Measurements from ENCODE around the gene SMURF1. TPM values are rescaled to one million over a fixed set of nuclear protein-coding genes. Genes with fewer than 3 reads are reported as not detected.
"Not testable (repeated sequence)": the region's sequence is repeated elsewhere in the genome, so short reads cannot be mapped to it uniquely, and the experiment has no call there.

The SMURF1 gene
- polyA plus RNA-seq, 3 donors from 2014 or later: 0.93 to 2.0 (median 1.2) TPM

DNA sequence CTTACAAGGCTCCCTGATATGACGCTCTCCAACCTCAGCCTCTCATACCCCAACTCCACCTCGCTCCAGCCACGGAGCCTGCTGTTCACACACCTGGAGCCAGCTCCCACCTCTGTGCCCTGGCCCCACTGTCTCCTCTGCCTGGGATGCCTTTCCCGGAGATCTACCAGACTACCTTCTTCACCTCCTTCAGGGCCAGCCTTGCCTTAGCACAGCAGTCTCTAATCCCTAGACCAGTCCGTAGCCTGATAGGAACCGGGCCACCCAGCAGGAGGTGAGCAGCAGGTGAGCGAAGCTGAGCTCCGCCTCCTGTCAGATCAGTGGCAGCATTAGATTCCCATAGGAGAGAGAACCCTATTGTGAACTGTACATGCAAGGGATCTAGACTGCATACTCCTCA is 23.2 kb upstream of the SMURF1 start:
- Mint-ChIP-seq H3K4me1 (no peaks in the 10 kb centered on the region), H3K36me3 (no peaks in the 10 kb centered on the region), H3K9me3 (peaks cover 0 to 2% (median 0%) of the 10 kb centered on the region in 6 donors), H3K27me3 (ENCODE audit: low read depth in 3 of 3) (peaks cover 0 to 2% (median 0%) of the 10 kb centered on the region in 3 donors), H3K4me3 (no peak overlapping the region), H3K27ac (no peak overlapping the region)
- DNase-seq: no peak

DNA sequence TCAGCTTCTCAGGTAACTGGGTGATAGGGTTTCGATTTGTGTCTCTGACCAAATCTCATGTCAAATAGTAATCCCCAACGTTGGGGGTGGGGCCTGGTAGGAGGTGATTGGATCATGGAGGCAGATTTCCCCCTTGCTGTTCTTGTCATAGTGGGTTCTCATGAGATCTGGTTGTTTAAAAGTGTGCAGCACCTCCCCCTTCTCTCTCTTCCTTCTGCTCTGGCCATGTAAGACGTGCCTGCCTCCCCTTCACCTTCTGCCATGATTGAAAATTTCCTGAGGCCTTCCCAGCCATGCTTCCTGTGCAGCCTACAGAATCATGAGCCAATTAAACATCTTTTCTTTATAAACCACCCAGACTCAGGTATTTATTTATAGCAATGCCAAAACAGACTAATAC is 21.9 kb upstream of the SMURF1 start:
- no peak overlapping the region for H3K4me3 Mint-ChIP-seq
- no peaks in the 10 kb centered on the region for H3K4me1 Mint-ChIP-seq
- H3K27ac Mint-ChIP-seq: peak overlapping the region in 1 of 6 donors; percentile 48

DNA sequence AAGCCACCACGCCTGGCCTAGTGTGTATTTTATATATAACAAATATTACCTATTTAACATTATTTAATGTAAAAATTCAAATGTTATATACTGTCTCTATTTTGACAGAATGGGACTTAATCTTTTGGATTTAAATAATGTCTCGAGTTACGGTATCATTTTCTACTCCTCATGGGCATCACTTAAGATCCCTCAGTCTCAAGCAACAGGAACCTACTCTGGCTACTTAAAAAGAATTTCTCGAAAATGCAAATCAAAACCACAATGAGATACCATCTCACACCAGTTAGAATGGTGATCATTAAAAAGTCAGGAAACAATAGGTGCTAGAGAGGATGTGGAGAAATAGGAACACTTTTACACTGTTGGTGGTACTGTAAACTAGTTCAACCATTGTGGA is 19.8 kb upstream of the SMURF1 start:
- not testable (repeated sequence) for H3K36me3 Mint-ChIP-seq; H3K27ac Mint-ChIP-seq; H3K4me3 Mint-ChIP-seq; DNase-seq; H3K4me1 Mint-ChIP-seq; H3K27me3 Mint-ChIP-seq (ENCODE audit: low read depth in 3 of 3); H3K9me3 Mint-ChIP-seq

More for the DNA sequence above, 21.9 kb upstream of the SMURF1 start:
- peaks cover 0 to 2% (median 0%) of the 10 kb centered on the region in 6 donors for H3K9me3 Mint-ChIP-seq
- H3K36me3 Mint-ChIP-seq: no peaks in the 10 kb centered on the region
- no peak for DNase-seq
- peaks cover 0 to 3% (median 2%) of the 10 kb centered on the region in 3 donors for H3K27me3 Mint-ChIP-seq (ENCODE audit: low read depth in 3 of 3)

DNA sequence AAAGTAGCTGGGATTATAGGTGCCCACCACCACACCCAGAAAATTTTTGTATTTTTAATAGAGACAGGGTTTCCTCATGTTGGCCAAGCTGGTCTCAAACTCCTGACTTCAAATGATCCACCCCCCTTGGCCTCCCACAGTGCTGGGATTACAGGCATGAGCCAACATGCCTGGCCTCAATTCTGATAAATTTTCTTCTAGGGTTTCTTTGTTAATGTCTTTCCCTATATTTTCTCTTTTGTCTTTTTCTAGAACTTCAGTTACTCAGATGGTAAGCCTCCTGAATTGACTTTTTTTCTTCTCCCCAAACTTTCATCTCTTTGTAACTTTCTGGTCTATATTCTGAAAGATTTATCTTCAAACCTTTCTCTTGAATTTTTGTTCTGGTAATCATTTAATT is 12.7 kb upstream of the SMURF1 start:
- no peaks in the 10 kb centered on the region for H3K4me1 Mint-ChIP-seq
- no peaks in the 10 kb centered on the region for H3K9me3 Mint-ChIP-seq
- H3K36me3 Mint-ChIP-seq: no peaks in the 10 kb centered on the region
- peaks cover 0 to 14% (median 1%) of the 10 kb centered on the region in 3 donors for H3K27me3 Mint-ChIP-seq (ENCODE audit: low read depth in 3 of 3)
- no peak overlapping the region for H3K4me3 Mint-ChIP-seq
- no peak for DNase-seq
- no peak overlapping the region for H3K27ac Mint-ChIP-seq

DNA sequence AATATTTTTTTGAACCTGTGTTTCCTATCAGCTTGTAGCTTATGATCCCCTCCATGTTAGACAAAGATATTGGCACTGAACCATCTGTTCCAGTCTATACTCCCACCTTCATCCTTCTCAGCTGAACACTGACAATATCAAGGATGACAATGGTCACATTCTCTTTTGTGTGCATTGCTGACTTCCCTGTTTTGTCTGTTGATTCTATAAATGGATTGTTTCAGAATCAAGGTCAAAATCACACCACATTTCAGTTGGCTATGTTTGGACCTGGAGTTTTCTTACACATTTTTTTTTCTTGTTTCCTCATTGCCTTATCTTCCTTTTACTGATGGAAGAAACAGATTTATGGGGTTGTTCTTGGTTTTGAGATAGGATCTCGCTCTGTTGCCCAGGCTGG is 11.3 kb upstream of the SMURF1 start:
- no peaks in the 10 kb centered on the region for H3K4me1 Mint-ChIP-seq
- H3K4me3 Mint-ChIP-seq: no peak overlapping the region
- peaks cover 0 to 14% (median under 1%) of the 10 kb centered on the region in 3 donors for H3K27me3 Mint-ChIP-seq (ENCODE audit: low read depth in 3 of 3)
- H3K9me3 Mint-ChIP-seq: no peaks in the 10 kb centered on the region
- no peak for DNase-seq
- H3K27ac Mint-ChIP-seq: peak overlapping the region in 1 of 6 donors; percentile 41
- no peaks in the 10 kb centered on the region for H3K36me3 Mint-ChIP-seq

DNA sequence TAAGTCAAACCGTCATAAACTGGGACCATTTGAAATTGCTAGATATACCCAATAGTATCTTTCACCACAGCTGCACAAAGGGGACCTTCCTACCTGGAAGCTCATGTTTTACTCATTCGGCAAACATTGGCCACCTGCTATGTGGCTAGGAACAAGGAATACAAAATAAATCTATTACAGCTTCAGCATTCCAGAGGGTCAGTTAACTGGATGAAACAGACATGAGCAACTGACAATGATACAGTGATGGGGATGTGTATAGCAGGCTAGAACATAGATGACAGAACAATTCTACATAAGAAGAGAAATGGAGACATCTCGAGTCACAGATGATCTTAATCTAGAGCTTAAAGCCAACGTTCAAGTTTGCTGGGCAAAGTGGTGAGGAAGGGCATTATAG is 3.1 kb upstream of the SMURF1 start:
- no peaks in the 10 kb centered on the region for H3K36me3 Mint-ChIP-seq
- H3K4me1 Mint-ChIP-seq: peaks cover 18 to 20% of the 10 kb centered on the region in 2 donors
- no peaks in the 10 kb centered on the region for H3K9me3 Mint-ChIP-seq
- H3K4me3 Mint-ChIP-seq: no peak overlapping the region
- no peak overlapping the region for H3K27ac Mint-ChIP-seq
- no peak for DNase-seq
- peaks cover 7 to 16% (median 11%) of the 10 kb centered on the region in 3 donors for H3K27me3 Mint-ChIP-seq (ENCODE audit: low read depth in 3 of 3)

DNA sequence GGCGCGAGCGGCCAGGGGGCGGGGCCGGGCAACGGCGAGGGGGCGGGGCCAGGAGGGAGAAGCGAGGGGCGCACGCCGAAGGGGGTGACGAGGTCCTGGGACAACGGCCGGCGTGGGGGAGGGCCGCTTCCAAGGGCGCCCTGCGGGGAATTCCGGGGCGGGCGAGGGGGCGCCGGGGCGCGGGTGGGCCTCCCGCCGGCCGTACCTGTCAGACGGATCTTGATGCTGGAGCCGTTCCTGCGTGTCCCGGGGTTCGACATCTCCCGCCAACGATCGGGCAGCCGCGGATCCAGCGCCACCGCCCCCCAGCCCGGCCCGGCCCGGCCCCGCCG is 421 bp downstream of the SMURF1 start:
- Mint-ChIP-seq H3K27me3 (ENCODE audit: low read depth in 3 of 3) (peaks cover 7 to 14% (median 13%) of the 10 kb centered on the region in 3 donors), H3K9me3 (no peaks in the 10 kb centered on the region), H3K4me3 (peak overlapping the region; percentile 73 to 89 (median 85)), H3K27ac (peak overlapping the region in 5 of 6 donors; percentile 87 to 98 (median 94)), H3K36me3 (no peaks in the 10 kb centered on the region), H3K4me1 (peaks cover 44 to 53% of the 10 kb centered on the region in 2 donors)
- no peak for DNase-seq

DNA sequence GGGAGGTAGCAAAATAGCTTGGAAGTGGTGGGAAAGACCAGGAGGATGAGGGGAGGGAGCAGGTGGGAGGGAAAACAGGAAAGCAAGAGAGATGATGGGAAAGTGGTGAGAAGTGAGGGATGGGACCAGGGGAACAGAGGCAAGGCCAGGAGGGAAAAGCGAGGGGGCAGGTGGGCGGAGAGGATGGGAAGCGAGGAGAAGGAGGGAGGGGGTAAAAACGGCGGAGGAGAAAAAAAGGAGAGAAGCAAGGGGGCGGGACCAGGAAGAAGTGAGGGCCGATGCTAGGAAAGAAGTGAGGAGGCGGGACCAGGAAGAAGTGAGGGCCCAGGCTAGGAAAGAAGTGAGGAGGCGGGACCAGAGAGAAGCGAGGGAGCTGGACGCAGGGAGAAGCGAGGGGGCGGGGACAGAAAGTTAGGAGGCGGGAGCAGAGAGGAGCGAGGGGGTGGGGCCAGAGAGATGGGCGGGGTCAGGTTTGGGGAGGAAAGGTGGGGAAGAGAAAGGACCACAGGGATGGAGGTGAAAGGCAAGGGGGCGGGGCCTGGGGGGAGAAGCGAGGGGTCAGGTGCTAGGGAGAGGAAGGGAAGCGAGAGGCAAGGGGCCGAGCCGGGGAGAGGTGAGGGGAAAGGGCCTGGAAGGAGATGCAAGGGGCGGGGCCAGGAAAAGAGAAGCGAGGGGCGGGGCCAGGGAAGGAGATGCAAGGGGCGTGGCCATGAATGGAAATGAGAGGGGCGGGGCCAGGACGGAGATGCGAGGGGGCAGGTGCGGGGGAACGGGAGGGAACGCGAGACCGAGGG is 984 bp downstream of the SMURF1 start:
- Mint-ChIP-seq H3K4me1 (peaks cover 46 to 56% of the 10 kb centered on the region in 2 donors), H3K27me3 (ENCODE audit: low read depth in 3 of 3) (peaks cover 7 to 13% (median 13%) of the 10 kb centered on the region in 3 donors), H3K4me3 (peak overlapping the region; percentile 73 to 89 (median 85)), H3K9me3 (no peaks in the 10 kb centered on the region), H3K36me3 (no peaks in the 10 kb centered on the region), H3K27ac (peak overlapping the region; percentile 60 to 98 (median 92))
- DNase-seq: peak; percentile 82 to 84 (median 83)

DNA sequence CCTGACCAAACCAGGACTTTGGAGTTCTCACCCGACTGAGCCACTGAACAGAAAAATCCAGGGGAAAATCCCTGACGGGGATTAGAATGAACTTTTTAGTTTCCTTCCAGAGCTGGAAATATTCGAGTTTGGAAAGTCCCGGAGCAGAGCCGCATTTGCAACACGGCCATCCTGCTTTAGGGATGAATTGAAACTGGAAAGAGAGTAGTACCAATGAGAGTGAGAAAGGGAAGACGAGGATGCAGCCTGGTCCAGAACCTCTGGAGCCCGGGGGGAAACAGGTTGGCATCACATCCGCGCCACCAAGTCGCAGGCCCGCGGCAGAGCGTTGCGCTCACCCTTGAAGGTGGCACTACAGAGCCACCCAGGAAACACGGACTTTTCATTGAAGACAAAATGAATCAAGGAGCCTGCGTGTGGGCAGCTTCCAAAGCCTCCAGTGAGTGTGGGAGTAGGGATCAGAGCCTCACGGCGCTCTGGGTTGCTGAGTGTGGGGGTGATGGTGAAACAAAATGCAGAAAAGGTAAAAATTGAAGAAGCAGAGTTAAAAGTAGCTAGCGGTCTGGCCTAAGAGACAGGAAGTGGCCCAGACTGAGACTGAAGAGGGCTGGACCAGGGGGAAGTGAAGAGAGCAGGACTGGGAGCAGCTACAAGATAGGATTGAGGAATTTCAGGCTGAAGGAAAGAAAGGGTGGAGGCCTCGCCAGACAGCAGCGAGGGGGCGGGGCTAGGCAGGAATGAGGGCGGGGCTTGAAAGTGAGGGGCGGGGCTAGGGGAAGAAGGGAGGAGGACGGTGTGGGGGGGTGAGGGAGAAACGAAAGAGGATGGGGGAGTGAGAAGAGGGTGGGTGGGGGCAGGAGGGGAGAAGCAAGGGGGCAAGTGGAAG is 1.8 kb downstream of the SMURF1 start:
- H3K9me3 Mint-ChIP-seq: no peaks in the 10 kb centered on the region
- DNase-seq: peak; percentile 50 to 53 (median 53)
- peaks cover 49 to 60% of the 10 kb centered on the region in 2 donors for H3K4me1 Mint-ChIP-seq
- peak overlapping the region; percentile 83 to 98 (median 92) for H3K27ac Mint-ChIP-seq
- H3K36me3 Mint-ChIP-seq: no peaks in the 10 kb centered on the region
- peaks cover 7 to 12% (median 7%) of the 10 kb centered on the region in 3 donors for H3K27me3 Mint-ChIP-seq (ENCODE audit: low read depth in 3 of 3)
- H3K4me3 Mint-ChIP-seq: peak overlapping the region; percentile 73 to 91 (median 85)

DNA sequence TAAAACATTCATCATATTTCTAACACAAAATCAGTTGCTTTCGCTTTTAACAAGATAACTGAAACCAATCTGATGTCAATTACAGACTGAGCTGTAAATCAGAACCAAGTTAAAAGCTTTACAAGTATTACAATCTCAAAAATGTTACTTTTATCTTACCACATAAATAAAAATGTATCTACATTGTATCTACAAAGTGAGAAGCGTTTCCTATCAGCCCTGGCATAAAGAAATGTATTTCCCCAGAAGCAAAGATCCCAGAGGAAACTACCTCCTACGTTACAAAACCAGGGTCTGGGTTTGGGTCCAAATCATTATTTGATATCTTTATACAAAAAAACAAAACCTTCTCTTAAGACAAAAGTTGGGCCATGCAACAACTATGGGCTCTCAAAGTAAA is 2.6 kb downstream of the SMURF1 start:
- no peaks in the 10 kb centered on the region for H3K9me3 Mint-ChIP-seq
- H3K4me1 Mint-ChIP-seq: peaks cover 49 to 63% of the 10 kb centered on the region in 2 donors
- H3K4me3 Mint-ChIP-seq: peak overlapping the region; percentile 17 to 85 (median 38)
- H3K27ac Mint-ChIP-seq: peak overlapping the region; percentile 53 to 94 (median 72)
- H3K27me3 Mint-ChIP-seq (ENCODE audit: low read depth in 3 of 3): peaks cover 5 to 12% (median 7%) of the 10 kb centered on the region in 3 donors
- no peak for DNase-seq
- H3K36me3 Mint-ChIP-seq: no peaks in the 10 kb centered on the region

DNA sequence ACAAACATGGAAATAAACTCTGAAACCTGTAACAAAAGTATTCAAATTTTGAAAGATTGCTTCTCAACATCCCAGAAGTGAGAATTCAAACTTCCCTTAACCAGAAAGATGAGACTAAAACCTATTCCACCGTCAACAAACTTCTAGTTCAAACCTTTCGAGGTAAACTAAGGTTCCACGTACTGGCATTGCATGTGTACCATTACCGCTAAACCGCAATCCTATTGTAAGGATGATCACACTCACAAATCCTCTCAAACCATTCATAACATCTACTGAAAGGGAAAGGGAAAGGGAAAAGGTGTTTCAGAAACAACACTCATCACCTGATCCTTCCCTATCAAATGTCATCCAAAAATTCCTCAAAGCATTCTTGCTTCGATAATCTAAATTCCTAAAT is 3.1 kb downstream of the SMURF1 start:
- DNase-seq: no peak
- Mint-ChIP-seq H3K9me3 (no peaks in the 10 kb centered on the region), H3K4me1 (peaks cover 53 to 68% of the 10 kb centered on the region in 2 donors), H3K27me3 (ENCODE audit: low read depth in 3 of 3) (peaks cover 5 to 12% (median 7%) of the 10 kb centered on the region in 3 donors), H3K4me3 (peak overlapping the region in 2 of 5 donors; percentile 38 to 49), H3K27ac (peak overlapping the region in 5 of 6 donors; percentile 45 to 94 (median 60)), H3K36me3 (no peaks in the 10 kb centered on the region)

DNA sequence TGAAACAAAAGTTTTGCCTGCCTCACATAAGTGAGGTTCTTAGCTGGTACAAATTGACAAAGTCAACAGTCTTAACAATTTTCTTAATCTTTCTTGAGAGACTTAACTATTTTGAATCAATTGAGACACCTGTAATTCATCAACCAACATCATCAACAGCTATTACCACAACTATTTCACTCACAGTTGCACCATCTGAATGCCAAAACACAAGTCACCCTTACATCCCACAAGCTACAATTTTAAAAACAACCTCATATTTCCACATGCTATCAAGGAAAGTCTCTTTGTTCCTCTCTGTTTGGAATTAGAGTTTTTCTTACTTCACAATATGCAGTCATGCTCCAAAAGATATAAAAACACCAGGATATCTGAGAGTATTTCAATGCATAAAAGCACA is 4.9 kb downstream of the SMURF1 start:
- H3K9me3 Mint-ChIP-seq: no peaks in the 10 kb centered on the region
- DNase-seq: no peak
- H3K4me3 Mint-ChIP-seq: no peak overlapping the region
- H3K27ac Mint-ChIP-seq: no peak overlapping the region
- peaks cover 0 to 9% (median 3%) of the 10 kb centered on the region in 3 donors for H3K27me3 Mint-ChIP-seq (ENCODE audit: low read depth in 3 of 3)
- peaks cover 52 to 76% of the 10 kb centered on the region in 2 donors for H3K4me1 Mint-ChIP-seq
- H3K36me3 Mint-ChIP-seq: no peaks in the 10 kb centered on the region

DNA sequence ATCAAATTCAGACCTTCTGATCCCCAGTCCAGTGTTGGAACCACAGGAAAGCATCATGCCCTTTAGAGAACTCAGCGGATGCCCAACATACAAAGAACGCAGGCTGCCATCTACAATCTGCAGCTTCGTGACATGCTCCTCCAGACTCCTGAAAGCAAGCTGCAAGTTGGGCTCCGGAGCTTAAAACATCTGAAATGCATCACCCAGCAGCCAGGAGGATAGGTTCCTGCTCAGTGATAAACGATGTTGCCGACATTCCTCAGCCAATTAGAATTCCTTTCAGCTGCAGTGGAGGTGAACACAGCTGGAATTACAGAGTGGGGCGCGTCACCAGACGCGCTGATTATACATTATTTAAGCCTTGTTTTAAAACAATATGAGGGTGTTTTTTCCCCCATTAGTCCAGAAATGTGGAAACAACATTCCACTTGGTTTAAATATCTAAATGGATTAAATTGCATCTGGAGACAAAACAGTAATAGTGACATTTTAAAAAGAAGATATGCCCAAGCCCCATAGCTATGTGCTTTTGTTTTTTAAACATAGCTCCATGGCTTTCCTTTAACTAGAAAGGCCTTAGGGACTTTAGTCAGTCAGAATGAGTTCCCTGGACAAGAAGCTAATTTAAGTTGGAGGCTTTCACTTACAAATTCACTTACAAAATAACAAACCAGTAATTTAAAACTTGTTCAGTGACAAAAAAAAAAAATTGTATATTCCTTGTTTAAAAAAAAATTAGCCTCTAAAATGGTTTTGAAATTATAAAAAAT is 6.3 kb downstream of the SMURF1 start:
- H3K4me3 Mint-ChIP-seq: no peak overlapping the region
- no peaks in the 10 kb centered on the region for H3K36me3 Mint-ChIP-seq
- peaks cover 0 to 2% (median 0%) of the 10 kb centered on the region in 6 donors for H3K9me3 Mint-ChIP-seq
- peaks cover 0 to 6% (median 3%) of the 10 kb centered on the region in 3 donors for H3K27me3 Mint-ChIP-seq (ENCODE audit: low read depth in 3 of 3)
- peaks cover 56 to 85% of the 10 kb centered on the region in 2 donors for H3K4me1 Mint-ChIP-seq
- H3K27ac Mint-ChIP-seq: no peak overlapping the region
- no peak for DNase-seq
